Tongue (tissue), 2 donors: Measurements from ENCODE around the gene RUNX2. TPM values are rescaled to one million over a fixed set of nuclear protein-coding genes. Genes with fewer than 3 reads are reported as not detected.

Source experiments
- DNase-seq: peaks from one replicate; pipeline ENCODE4 v3.0.0-alpha.2; 2015
- total RNA-seq: library from RNA; depleted of rRNA; stranded (reverse); fragments of >200 nt; gene quantifications from one replicate; pipeline ENCODE4 v1.2.3, GENCODE V29; 2014

The RUNX2 gene
- total RNA-seq, 1 donor from 2014 or later, result 1.7 TPM

- DNase-seq, result no peak
These were observed 106.2 kb downstream of the RUNX2 start for GRCh38 chr6:45434381-45434700.

- DNase-seq, result no peak
These were observed 108.7 kb downstream of the RUNX2 start for GRCh38 chr6:45436544-45437438.

- DNase-seq, result no peak
These were observed 109.3 kb downstream of the RUNX2 start for GRCh38 chr6:45437439-45437815.

GRCh38 chr6:45438151-45438550, 110.0 kb downstream of the RUNX2 start:
- DNase-seq, result no peak

GRCh38 chr6:45438849-45439406, 110.8 kb downstream of the RUNX2 start:
- DNase-seq, result no peak

- no peak for DNase-seq
These were observed 111.3 kb downstream of the RUNX2 start for GRCh38 chr6:45439459-45439858.

GRCh38 chr6:45439861-45440388, 111.8 kb downstream of the RUNX2 start:
- no peak for DNase-seq

GRCh38 chr6:45441851-45442453, 113.8 kb downstream of the RUNX2 start:
- no peak for DNase-seq

GRCh38 chr6:45442716-45443115, 114.6 kb downstream of the RUNX2 start:
- no peak for DNase-seq

GRCh38 chr6:45445364-45445748, 117.2 kb downstream of the RUNX2 start:
- DNase-seq, result no peak

- DNase-seq, result peak; percentile 90
These were observed 117.8 kb downstream of the RUNX2 start for GRCh38 chr6:45445749-45446549.

- no peak for DNase-seq
These were observed 118.9 kb downstream of the RUNX2 start for GRCh38 chr6:45447005-45447404.

GRCh38 chr6:45447716-45448115, 119.6 kb downstream of the RUNX2 start:
- no peak for DNase-seq

GRCh38 chr6:45448417-45449389, 120.6 kb downstream of the RUNX2 start:
- no peak for DNase-seq

GRCh38 chr6:45450132-45450531, 122.0 kb downstream of the RUNX2 start:
- no peak for DNase-seq

GRCh38 chr6:45450831-45451230, 122.7 kb downstream of the RUNX2 start:
- DNase-seq, result no peak

GRCh38 chr6:45454008-45454911, 126.1 kb downstream of the RUNX2 start:
- no peak for DNase-seq

- DNase-seq, result no peak
These were observed 127.3 kb downstream of the RUNX2 start for GRCh38 chr6:45455408-45455807.

- DNase-seq, result no peak
These were observed 129.0 kb downstream of the RUNX2 start for GRCh38 chr6:45457141-45457540.

GRCh38 chr6:45458672-45459071, 130.5 kb downstream of the RUNX2 start:
- DNase-seq, result no peak
